Kidney (tissue), 14 donors: ENCODE results near the gene CCDC174. TPM values are rescaled to one million over a fixed set of nuclear protein-coding genes. Genes with fewer than 3 reads are reported as not detected.

Experiments
- DNase-seq, 5 donors: peaks; one replicate each; pipeline ENCODE4 v3.0.0-alpha.2; 2013 to 2020
- FAIRE-seq: peaks from 2 replicates; lab custom pipeline; 2012; peaks lifted over from hg19 to GRCh38; lab: Jason Lieb, UNC
- H3K27ac ChIP-seq, 2 donors: one replicate each; pipeline ENCODE4 v1.7.0; 2013; ENCODE audit warnings: low read depth in 2 of 2, low read length in 2 of 2, inconsistent platforms in 1 of 2
- H3K27me3 ChIP-seq: one replicate; pipeline ENCODE4 v1.7.1; 2013; ENCODE audit warnings: low read length, inconsistent platforms; ENCODE audit not compliant: control insufficient read depth, insufficient read depth
- H3K36me3 ChIP-seq, 3 donors: one replicate each; pipeline versions ENCODE4 v1.7.0 to v1.7.1; 2013; ENCODE audit warnings: low read length in 3 of 3, control low read depth in 1 of 3, inconsistent platforms in 1 of 3; ENCODE audit not compliant: insufficient read depth in 3 of 3, control insufficient read depth in 2 of 3
- H3K4me1 ChIP-seq, 3 donors: one replicate each; pipeline versions ENCODE4 v1.7.0 to v1.7.1; 2013; ENCODE audit warnings: low read length in 3 of 3, inconsistent platforms in 1 of 3, low read depth in 1 of 3; ENCODE audit not compliant: control insufficient read depth in 2 of 3, insufficient read depth in 2 of 3
- H3K4me3 ChIP-seq, 3 donors: one replicate each; pipeline versions ENCODE4 v1.7.0 to v1.8.1; 2013; ENCODE audit warnings: low read length in 3 of 3, control low read depth in 1 of 3, inconsistent platforms in 1 of 3
- H3K9ac ChIP-seq, 3 donors: one replicate each; pipeline versions ENCODE4 v1.7.0 to v1.7.1; 2013; ENCODE audit warnings: low read length in 3 of 3, control low read depth in 1 of 3, inconsistent platforms in 1 of 3
- H3K9me3 ChIP-seq, 3 donors: one replicate each; pipeline versions ENCODE4 v1.7.0 to v1.7.1; 2013; ENCODE audit warnings: low read length in 3 of 3, control low read depth in 1 of 3, inconsistent platforms in 1 of 3; ENCODE audit not compliant: control insufficient read depth in 2 of 3, insufficient read depth in 1 of 3
- intact Hi-C: fragments of 100-400 bp; cut with DNase I; formaldehyde crosslinking; loops from one replicate; pipeline ENCODE4 v1.11.1; 2022
- polyA plus RNA-seq: library from polyadenylated mRNA; stranded (reverse); fragments of 350-450 nt; fragmentation: Illumina TruSeq; extraction: RNeasy Lipid Tissue Mini Kit (QIAGEN cat#74804); gene quantifications from one replicate; pipeline ENCODE4 v1.2.3, GENCODE V29; 2014; ENCODE audit warnings: low read depth, low replicate concordance; ENCODE audit not compliant: insufficient read depth
- total RNA-seq: library from RNA; stranded (reverse); fragmentation: NEBNext Ultra II Directional; extraction: Animal tissue kit (Norgen Biotek cat#: 25700); gene quantifications from one replicate; pipeline ENCODE4 v1.2.1, GENCODE V29; 2021
- TF ChIP-seq, protein P1 (sequence below): IDR thresholded peaks from 3 replicates; pipeline ENCODE4 v1.5.1; 2012; ENCODE audit warnings: mild to moderate bottlenecking, moderate library complexity, borderline replicate concordance; ENCODE audit not compliant: insufficient read depth; ENCODE audit errors: extremely low read depth
- donor health status: control.
- donor health status: control.
- donor health status: control.
- donor health status: control.
- donor health status: control.
- donor health status: DM: yes; HTN: yes; CAD: no.
- donor health status: Normal renal cell carcinoma (clear cell type).

CCDC174 gene
- total and polyA plus RNA-seq, 2 donors from 2014 or later, result 21.9 to 24.7 TPM

DNA sequence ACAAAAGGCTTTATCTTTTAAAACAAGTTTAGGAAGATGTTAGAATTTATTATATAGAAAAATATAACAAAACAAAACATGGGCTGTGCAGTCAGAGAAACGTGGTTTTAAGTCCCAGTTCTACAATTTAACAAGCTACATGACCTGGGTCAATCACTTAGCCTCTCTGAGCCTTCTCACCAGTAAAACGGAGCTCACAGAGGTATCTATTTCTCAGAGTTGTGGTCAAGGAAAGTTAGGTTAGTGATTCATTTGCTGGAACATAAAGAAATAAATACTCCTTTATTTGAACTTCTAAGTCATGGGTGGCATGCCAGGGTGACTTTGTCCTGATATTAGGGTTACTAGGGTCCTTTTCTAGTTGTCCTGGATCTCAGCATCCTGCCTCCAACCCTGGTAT is 10.8 kb upstream of the CCDC174 start:
- FAIRE-seq, result no peak
- DNase-seq, result no peak
- intact Hi-C loops, result no loop called here
- Histone ChIP-seq H3K4me3 (no peak overlapping the region), H3K27me3 (no peaks in the 10 kb centered on the region), H3K9ac (no peak overlapping the region), H3K9me3 (no peaks in the 10 kb centered on the region), H3K4me1 (peaks cover 0 to 2% (median 0%) of the 10 kb centered on the region in 3 donors), H3K36me3 (no peaks in the 10 kb centered on the region), H3K27ac (no peak overlapping the region)
- TF ChIP-seq, protein P1, sequence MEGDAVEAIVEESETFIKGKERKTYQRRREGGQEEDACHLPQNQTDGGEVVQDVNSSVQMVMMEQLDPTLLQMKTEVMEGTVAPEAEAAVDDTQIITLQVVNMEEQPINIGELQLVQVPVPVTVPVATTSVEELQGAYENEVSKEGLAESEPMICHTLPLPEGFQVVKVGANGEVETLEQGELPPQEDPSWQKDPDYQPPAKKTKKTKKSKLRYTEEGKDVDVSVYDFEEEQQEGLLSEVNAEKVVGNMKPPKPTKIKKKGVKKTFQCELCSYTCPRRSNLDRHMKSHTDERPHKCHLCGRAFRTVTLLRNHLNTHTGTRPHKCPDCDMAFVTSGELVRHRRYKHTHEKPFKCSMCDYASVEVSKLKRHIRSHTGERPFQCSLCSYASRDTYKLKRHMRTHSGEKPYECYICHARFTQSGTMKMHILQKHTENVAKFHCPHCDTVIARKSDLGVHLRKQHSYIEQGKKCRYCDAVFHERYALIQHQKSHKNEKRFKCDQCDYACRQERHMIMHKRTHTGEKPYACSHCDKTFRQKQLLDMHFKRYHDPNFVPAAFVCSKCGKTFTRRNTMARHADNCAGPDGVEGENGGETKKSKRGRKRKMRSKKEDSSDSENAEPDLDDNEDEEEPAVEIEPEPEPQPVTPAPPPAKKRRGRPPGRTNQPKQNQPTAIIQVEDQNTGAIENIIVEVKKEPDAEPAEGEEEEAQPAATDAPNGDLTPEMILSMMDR, result no peak

DNA sequence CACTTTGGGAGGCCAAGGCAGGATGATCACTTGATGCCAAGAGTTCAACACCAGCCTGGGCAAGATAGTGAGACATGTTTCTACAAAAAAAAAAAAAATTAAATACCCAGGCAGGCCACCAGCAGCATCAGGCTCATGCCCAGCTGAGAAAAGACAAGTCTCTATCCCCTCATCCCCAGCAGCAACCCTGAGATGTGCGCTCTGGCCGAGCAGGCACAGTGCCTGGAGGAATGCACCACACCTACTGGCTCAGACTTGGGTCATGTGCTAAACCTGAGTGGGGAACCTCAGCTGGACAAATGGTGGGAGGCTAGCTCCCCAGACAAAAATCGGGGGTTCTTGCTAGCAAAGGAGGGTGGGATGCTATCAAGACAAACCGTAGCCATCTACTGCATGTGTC is 10.2 kb upstream of the CCDC174 start:
- Histone ChIP-seq H3K36me3 (no peaks in the 10 kb centered on the region), H3K9ac (no peak overlapping the region), H3K27ac (no peak overlapping the region), H3K9me3 (no peaks in the 10 kb centered on the region), H3K27me3 (no peaks in the 10 kb centered on the region), H3K4me1 (peaks cover 0 to 2% (median 0%) of the 10 kb centered on the region in 3 donors), H3K4me3 (no peak overlapping the region)
- DNase-seq (no peak), FAIRE-seq (no peak)
- TF ChIP-seq, protein P1, result no peak
- intact Hi-C loops, result no loop called here

DNA sequence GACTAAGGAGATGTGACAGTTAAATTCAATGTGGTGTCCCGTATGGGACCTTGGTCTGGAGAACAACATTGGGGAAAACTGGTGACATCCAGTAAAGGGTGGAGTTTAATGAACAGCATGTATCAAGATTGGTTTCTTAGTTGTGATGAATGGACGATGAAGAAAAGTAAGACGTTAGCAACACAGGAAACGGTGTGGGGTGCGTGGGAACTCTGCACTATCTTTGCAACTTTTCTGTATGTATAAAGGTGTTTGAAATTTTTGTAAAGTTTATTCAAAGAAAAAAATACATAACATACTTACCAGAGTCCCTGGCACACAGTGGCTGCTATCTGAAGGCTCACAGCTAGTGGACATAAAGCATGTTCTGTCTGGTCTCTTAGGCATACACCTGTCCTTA is 6.1 kb upstream of the CCDC174 start:
- Histone ChIP-seq H3K27me3 (no peaks in the 10 kb centered on the region), H3K4me1 (peaks cover 12 to 31% (median 14%) of the 10 kb centered on the region in 3 donors), H3K36me3 (no peaks in the 10 kb centered on the region), H3K9me3 (no peaks in the 10 kb centered on the region), H3K27ac (no peak overlapping the region), H3K4me3 (no peak overlapping the region), H3K9ac (no peak overlapping the region)
- intact Hi-C loops, result no loop called here
- no peak for FAIRE-seq
- TF ChIP-seq, protein P1, result no peak
- no peak for DNase-seq

DNA sequence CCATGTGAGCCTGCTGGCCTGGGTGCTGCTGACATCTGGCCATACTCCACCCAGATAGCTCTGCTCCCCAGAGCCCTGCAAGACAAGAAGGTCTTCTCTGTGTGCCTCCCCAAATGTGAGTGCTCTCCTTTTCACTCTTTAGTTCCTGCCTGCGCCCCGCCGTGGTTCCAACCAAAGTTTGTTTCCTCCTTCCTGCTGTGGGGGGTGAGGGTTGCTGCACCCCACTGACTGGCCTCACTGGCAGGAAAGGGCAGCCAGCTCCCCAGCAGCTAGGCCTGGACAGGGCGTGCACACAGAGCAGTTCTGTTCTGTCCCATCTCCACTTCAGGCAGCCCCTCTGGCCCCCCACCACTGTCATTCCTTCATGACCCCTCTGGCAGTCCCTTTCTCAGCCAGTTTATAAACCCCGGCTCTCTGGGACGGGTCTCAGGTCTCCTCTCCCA is 5.4 kb upstream of the CCDC174 start:
- intact Hi-C loops, result no loop called here
- no peaks in the 10 kb centered on the region for H3K36me3 ChIP-seq
- H3K27me3 ChIP-seq, result no peaks in the 10 kb centered on the region
- H3K27ac ChIP-seq, result no peak overlapping the region
- no peaks in the 10 kb centered on the region for H3K9me3 ChIP-seq
- no peak for DNase-seq
- no peak for FAIRE-seq
- H3K4me3 ChIP-seq, result no peak overlapping the region
- TF ChIP-seq, protein P1, result no peak
- peaks cover 12 to 34% (median 14%) of the 10 kb centered on the region in 3 donors for H3K4me1 ChIP-seq
- H3K9ac ChIP-seq, result no peak overlapping the region
